ENCODE measurements around the gene ERMARD.

Gene ERMARD

DNA sequence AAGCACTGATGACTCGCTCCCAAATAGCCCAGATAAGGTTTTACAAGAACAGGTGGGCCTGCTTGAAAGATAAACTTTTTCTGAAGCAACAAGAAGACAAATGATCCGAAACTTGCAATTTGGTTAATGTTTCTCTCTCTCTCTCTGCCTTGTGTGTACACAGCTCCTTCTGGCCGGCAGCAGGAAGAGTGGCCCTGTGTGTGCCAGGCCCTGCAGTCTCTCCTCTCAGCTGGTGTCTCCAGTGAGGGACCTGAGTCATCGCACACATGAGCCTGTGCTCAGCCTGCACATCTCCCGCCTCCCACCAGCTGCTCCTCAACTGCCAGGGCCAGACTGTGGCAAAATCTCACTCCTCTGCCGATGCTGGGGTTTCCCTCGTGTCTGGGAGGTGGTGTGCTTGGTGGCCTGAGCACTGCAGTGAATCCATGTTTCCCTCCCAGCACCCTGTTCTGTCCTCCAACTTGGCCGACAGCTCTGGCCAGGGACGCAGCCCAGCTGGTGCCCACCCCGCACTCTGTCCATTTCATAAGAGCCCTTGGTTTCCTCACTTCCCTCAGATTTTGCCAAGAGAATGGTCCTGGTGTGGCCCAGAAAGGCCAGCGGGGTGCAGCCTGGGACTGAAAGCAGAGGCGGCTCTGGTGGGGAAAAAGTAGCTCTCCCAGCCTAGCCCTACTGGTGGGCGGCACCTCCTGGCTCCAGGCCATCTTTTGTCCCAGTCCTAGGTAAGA lies 49.4 kb downstream of the ERMARD start:
- in situ Hi-C loops (cut with MboI; ENCODE audit: low sequenced_read_pairs): no loop called here

- in situ Hi-C loops (cut with MboI; ENCODE audit: low sequenced_read_pairs): no loop called here
Observed at GRCh38 chr6:169801396-169802160, 50.2 kb downstream of the ERMARD start.

DNA sequence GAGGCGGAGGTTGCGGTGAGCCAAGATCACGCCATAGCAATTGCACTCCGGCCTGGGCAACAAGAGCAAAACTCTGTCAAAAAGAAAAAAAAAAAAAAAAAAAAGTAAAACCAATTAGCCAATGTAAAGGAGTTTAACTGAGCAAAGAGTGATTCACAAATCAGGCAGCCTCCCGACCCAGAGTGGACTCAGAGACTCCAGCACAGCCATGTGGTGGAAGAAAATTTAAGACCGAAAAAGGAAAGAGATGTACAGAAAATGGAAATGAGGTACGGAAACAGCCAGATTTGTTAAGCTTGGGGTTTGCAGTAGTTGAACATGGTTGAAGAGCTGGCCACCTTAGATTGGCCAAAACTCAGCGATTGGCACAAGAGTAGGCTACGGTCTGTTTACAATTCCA lies 51.4 kb downstream of the ERMARD start:
- in situ Hi-C loops (cut with MboI; ENCODE audit: low sequenced_read_pairs): no loop called here

DNA sequence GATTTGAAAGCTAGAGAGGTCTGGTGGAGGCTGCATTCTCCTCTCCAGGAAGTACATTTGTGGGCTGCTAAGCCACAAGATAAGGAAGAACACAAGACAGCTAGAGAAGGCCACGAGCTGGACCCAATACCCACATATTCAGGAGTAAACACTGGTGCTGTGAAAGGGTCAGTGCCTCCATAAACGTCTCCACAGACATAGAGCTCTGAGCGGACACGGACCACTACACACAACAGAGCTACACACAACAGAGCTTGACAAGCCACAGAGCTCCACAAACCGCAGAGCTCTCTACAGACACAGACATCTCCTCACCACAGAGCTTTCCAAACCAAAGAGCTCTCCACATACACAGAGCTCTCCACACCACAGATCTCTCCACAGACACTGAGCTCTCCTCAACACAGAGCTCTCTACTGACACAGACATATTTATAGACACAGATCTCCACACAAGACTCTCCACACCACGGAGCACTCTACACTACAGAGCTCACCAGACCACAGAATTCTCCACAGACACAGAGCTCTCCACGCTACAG lies 51.9 kb downstream of the ERMARD start:
- in situ Hi-C loops (cut with MboI; ENCODE audit: low sequenced_read_pairs): no loop called here

GRCh38 chr6:169803816-169804340 lies 52.5 kb downstream of the ERMARD start:
- in situ Hi-C loops (cut with MboI; ENCODE audit: low sequenced_read_pairs): no loop called here

- in situ Hi-C loops (cut with MboI; ENCODE audit: low sequenced_read_pairs): no loop called here
Observed at GRCh38 chr6:169804427-169804826, 53.0 kb downstream of the ERMARD start.

DNA sequence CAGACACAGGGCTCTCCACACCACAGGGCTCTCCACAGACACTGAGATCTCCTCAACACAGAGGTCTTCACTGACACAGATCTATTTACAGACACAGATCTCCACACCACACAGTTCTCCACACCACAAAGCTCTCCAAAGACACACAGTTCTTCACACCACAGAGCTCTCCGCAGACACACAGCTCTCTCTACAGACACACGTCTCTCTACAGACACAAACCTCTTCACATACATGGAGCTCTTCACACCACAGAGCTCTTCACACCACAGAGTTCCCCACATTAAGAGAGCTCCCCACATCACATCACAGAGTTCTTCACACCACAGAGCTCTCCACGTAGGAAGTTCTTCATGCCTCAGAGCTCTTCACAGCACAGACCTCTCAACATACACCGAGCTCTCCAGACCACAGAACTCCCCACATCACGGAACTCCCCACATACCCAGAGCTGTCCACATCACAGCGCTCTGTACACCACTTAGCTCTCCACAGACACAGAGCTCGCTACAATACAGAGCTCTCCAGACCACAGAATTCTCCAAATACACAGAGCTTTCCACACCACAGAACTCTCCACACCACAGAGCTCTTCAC lies 53.9 kb downstream of the ERMARD start:
- in situ Hi-C loops (cut with MboI; ENCODE audit: low sequenced_read_pairs): no loop called here

GRCh38 chr6:169806701-169807100 lies 55.3 kb downstream of the ERMARD start:
- in situ Hi-C loops (cut with MboI; ENCODE audit: low sequenced_read_pairs): no loop called here

DNA sequence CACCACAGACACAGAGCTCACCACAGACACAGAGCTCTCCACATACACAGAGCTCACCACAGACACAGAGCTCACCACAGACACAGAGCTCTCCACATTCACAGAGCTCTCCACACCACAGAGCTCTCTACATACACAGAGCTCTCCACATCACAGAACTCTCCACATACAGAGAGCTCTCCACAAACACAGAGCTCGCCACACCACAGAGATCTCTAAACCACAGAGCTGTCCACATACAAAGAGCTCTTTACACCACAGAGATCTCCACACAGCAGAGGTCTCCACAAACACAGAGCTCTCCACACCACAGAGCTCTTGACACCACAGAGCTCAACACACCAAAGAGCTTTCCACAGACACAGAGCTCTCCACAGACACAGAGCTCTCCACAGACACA lies 55.8 kb downstream of the ERMARD start:
- in situ Hi-C loops (cut with MboI; ENCODE audit: low sequenced_read_pairs): no loop called here

DNA sequence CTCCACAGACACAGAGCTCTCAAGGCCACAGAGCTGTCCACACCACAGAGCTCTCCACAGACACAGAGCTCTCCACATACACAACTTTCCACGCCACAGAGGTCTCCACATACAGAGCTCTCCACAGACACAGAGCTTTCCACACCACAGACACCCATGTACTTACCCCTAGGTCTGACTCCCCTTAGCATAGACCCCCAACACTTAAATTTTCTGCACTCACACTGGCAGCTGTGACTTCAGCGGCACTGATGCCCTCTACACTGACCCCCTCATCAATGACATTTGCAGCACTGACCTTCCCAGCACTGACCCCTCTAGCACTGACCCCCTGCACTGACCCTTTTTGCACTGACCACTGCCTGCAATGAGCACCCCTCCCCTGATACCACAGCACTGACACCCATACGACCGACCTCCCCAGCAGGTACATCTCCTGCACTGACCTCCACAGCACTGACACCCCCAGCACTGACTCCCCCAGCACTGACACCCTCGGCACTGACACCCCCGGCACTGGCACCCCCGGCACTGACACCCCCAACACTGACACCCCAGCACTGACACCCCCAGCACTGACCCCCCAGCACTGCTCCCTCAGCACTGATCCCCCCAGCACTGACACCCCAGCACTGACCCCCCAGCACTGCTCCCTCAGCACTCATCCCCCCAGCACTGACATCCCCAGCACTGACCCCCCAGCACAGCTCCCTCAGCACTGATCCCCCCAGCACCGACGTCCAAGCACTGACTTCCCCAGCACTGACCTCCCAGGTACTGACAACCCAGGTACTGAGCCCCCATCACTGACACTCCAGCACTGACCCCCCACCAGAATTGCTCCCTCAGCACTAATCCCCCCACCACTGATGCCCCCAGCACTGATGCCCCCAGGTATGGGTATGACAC lies 56.5 kb downstream of the ERMARD start:
- in situ Hi-C loops (cut with MboI; ENCODE audit: low sequenced_read_pairs): no loop called here

DNA sequence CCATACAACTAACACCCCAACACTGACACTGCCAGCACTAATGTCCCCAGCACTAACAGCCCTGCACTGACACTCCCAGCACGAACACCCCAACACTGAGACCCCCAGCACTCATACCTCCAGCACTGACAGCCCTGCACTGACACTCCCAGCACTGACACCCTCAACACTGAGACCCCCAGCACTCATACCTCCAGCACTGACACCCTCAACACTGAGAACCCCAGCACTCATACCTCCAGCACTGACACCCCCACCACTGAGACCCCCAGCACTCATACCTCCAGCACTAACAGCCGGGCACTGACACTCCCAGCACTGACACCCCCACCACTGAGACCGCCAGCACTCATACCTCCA lies 57.2 kb downstream of the ERMARD start:
- in situ Hi-C loops (cut with MboI; ENCODE audit: low sequenced_read_pairs): no loop called here

DNA sequence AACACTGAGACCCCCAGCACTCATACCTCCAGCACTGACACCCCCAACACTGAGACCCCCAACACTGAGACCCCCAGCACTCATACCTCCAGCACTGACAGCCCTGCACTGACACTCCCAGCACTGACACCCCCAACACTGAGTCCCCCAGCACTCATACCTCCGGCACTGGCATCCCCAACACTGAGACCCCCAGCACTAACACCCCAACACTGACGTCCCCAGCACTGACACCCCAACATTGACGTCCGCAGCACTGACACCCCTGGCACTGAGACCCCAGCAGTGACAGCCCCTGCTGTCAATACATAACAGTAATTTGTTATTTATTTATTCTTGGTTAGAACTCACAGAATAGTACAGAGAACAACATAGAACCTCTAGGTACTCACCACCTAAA lies 58.0 kb downstream of the ERMARD start:
- in situ Hi-C loops (cut with MboI; ENCODE audit: low sequenced_read_pairs): no loop called here

GRCh38 chr6:169810066-169810989 lies 58.9 kb downstream of the ERMARD start:
- in situ Hi-C loops (cut with MboI; ENCODE audit: low sequenced_read_pairs): no loop called here

GRCh38 chr6:169811072-169811471 lies 59.6 kb downstream of the ERMARD start:
- in situ Hi-C loops (cut with MboI; ENCODE audit: low sequenced_read_pairs): no loop called here

- in situ Hi-C loops (cut with MboI; ENCODE audit: low sequenced_read_pairs): no loop called here
Observed at GRCh38 chr6:169811521-169812256, 60.3 kb downstream of the ERMARD start.

- in situ Hi-C loops (cut with MboI; ENCODE audit: low sequenced_read_pairs): no loop called here
Observed at GRCh38 chr6:169812257-169812644, 60.8 kb downstream of the ERMARD start.

GRCh38 chr6:169813969-169814368 lies 62.5 kb downstream of the ERMARD start:
- in situ Hi-C loops (cut with MboI; ENCODE audit: low sequenced_read_pairs): no loop called here

DNA sequence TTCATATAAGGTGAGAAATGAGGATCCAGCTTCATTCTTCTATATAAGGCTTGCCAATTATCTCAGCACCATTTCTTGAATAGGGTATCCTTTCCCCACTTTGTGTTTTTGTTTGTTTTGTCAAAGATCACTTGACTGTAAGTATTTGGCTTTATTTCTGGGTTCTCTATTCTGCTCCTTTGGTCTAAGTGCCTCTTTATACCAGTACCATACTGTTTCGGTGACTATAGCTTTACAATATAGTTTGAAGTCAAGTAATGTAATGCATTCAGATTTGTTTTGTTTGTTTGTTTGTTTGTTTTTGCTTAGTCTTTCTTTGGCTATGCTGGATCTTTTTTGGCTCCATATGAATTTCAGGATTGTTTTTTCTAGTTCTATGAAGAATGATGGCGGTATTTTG lies 64.6 kb downstream of the ERMARD start:
- in situ Hi-C loops (cut with MboI; ENCODE audit: low sequenced_read_pairs): no loop called here

DNA sequence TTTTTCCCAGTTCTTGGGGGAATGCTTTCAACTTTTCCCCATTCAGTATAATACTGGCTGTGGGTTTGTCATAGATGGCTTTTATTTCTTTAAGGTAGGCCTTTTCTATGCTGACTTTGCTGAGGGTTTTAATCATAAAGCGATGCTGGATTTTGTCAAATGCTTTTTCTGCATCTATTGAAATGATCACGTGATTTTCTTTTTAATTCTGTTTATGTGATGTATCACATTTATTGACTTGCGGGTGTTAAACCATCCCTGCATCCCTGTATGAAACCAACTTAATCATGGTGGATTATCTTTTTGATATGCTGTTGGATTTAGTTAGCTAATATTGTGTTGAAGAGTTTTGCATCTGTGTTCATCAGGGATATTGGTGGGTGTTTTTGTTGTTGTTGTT lies 65.6 kb downstream of the ERMARD start:
- in situ Hi-C loops (cut with MboI; ENCODE audit: low sequenced_read_pairs): no loop called here

Data from HL-60/S4 treated with retinoic acid at 250 ng/mL for 4 days and 3 days (cell line).